Stimulated activated CD8-positive, alpha-beta memory T cell treated with anti-CD3 and anti-CD28 coated beads, Interleukin-15, amount 100 ng/mL, for 24 hours (primary cell): Measurements from ENCODE around the gene IMMP2L.
"Not testable (repeated sequence)": the region's sequence is repeated elsewhere in the genome, so short reads cannot be mapped to it uniquely, and the experiment has no call there.

Experiments
- DNase-seq: peaks from one replicate; pipeline ENCODE4 v3.0.0-alpha.2; 2020; ENCODE audit warnings: low read depth

IMMP2L gene

GRCh38 chr7:111459065-111459756 is 103.1 kb downstream of the IMMP2L start:
- no peak for DNase-seq

- DNase-seq: not testable (repeated sequence)
These were observed 111.6 kb downstream of the IMMP2L start for GRCh38 chr7:111450705-111451104.

DNA sequence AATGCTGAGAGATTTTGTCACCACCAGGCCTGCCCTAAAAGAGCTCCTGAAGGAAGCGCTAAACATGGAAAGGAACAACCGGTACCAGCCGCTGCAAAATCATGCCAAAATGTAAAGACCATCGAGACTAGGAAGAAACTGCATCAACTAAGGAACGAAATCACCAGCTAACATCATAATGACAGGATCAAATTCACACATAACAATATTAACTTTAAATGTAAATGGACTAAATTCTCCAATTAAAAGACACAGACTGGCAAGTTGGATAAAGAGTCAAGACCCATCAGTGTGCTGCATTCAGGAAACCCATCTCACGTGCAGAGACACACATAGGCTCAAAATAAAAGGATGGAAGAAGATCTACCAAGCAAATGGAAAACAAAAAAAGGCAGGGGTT is 114.8 kb downstream of the IMMP2L start:
- not testable (repeated sequence) for DNase-seq

- DNase-seq: no peak
These were observed 122.3 kb downstream of the IMMP2L start for GRCh38 chr7:111439977-111440376.

GRCh38 chr7:111438369-111439289 is 123.7 kb downstream of the IMMP2L start:
- no peak for DNase-seq

DNA sequence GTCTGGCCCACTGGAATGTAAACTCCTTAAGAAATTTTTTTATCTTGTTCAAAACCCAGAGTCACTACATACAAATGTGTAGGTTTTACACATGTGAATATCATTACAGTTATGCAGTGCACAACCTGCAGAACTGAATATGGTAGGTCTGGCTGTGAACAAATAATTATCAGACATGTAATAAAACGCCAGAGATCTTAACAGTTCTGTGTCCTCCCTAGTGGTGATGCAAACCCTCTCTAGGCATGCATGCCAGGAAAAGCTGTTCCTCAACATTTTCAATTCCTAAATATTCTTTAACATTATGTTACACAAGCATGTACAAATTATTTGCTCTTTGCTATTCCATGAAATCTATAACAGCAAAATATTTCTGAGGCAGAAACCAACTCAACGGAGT is 124.6 kb downstream of the IMMP2L start:
- no peak for DNase-seq

DNA sequence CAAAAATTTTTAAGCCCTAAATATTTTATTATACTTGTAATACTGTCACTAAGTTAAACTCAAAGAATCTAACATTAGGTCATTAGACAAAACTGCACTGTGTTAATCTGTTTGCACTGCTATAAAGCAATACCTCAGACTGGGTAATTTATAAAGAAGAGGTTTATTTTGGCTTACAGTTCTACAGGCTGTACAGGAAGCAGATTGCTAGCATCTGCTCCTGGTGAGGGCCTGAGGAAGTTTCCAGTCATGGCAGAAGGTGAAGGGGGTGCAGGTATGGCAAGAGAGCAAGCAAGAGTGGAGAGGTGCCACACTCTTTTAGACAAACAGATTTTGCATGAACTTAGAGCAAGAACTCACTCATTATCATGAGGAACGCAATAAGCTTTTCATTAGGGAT is 125.7 kb downstream of the IMMP2L start:
- DNase-seq: no peak

DNA sequence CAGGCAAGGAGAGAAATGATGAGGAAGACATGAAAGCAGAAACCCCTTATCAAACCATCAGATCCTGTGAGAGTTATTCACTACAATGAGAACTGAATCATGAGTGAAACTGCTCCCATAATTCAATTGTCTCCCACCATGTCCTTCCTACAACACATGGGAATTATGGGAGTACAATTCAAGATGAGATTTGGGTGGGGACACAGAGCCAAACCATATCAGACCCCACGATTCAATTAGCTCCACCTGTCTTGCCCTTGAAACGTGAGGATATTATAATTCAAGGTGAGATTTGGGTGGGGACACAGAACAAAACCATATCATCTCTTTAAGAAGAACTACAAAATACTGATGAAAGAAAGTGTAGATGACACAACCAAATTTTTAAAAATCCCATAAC is 128.9 kb downstream of the IMMP2L start:
- no peak for DNase-seq

GRCh38 chr7:111429781-111430180 is 132.5 kb downstream of the IMMP2L start:
- no peak for DNase-seq

DNA sequence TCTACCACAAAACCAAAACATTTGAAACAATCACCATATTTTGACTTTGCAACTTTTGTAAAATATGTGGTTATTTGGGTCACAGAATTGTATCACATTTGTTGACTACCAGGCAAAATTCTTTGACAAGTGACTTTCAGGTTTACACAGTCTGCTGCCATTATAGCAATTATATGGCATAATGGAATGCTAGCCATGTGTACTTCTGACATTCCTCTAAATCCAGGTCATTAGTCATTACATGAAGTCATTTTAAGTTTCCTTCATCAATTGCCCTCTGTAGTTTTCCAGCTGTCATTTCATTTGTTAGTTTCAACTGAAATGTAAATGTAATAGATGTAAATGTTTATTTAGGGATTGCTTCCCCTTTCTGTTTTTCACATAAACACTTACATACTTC is 137.5 kb downstream of the IMMP2L start:
- no peak for DNase-seq

DNA sequence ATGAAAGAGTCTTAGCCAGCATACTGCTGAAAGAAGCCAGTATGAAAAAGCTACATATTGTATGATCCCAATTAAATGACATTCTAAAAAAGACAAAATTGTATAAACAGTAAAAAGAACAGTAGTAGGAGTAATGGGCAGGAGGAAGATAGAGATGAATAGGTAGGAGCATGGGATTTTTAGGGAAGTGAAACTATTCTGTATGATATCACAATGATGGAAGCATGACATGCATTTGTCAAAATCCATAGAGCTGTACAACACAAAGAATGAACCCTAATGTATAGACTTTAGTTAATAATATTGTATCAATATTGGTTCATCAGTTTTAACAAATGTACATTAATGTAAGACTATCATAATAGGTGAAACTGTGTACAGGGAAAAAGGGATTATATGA is 147.9 kb downstream of the IMMP2L start:
- DNase-seq: no peak

DNA sequence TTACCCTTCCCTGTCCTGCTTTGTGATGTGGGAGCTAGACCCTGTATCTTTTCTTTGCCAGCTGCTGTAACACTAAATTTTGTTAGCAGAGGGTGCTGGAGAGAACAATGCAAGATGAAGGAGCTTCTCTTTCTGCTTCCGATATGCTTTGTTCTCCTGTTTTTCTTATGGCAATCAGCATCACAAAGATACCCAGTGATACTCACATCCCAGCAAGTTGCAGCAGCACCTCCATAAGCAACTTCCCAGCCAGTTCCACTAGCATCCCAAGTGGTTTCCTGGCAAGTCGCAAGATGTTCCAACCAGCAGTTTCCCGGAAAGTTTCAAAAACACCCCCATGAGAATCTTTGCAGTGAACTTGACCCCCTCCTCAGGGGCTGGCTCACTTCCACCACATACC is 148.6 kb downstream of the IMMP2L start:
- no peak for DNase-seq

GRCh38 chr7:111410899-111411298 is 151.4 kb downstream of the IMMP2L start:
- DNase-seq: no peak

DNA sequence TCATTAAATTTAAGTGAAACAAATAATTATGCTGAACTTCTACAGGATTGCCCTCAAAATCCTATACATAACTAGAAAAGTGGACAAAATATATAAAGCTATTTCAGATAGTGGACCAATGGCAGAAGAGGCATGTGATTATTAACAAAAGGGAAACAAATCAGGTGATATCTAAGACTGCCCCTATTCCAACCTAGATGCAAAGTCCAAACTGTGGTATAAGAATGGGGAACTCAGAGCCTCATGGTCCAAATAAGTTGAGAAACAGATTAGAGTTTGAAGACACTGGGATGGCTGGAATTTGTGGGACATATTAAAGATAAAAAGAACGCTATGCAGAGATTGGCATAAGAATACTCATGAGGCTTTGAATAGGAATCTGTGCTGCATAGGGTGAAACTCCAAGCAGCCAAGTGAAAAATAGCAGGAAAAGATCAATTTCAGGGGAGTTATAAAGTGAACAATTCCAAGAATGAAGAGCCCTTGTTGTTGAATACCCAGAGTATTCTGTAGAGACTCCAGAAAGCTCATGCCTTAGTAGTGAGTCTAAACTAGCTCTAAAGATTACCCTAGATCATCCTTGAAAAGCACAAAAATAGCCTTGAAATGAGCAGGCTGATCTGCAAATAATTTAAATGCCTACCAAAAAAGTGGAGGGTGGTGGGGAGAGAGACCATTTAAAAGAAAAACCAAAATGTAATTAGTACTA is 152.4 kb downstream of the IMMP2L start:
- no peak for DNase-seq

GRCh38 chr7:111408724-111409123 is 153.6 kb downstream of the IMMP2L start:
- DNase-seq: no peak

- no peak for DNase-seq
These were observed 155.0 kb downstream of the IMMP2L start for GRCh38 chr7:111407258-111407657.

- no peak for DNase-seq
These were observed 156.7 kb downstream of the IMMP2L start for GRCh38 chr7:111405621-111406020.

GRCh38 chr7:111401516-111401915 is 160.8 kb downstream of the IMMP2L start:
- no peak for DNase-seq

DNA sequence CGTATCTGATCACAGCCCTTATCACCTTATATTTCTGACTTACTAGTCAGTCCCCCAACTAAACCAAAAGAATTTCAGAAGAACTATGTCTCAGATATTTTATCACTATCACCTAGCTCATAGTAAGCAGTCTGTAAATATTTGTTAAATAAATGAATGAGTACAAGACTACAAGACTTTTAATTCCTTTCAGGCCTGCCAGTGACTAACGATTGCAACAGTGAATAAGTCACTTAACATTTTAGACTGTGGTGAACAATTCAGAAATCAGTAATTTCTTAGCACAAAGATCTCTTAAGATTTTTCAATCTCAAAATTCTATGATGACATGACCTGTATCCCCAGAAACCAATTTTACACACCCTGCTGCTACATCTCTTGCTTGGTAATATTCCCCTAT is 162.2 kb downstream of the IMMP2L start:
- no peak for DNase-seq

- DNase-seq: no peak
These were observed 167.4 kb downstream of the IMMP2L start for GRCh38 chr7:111394891-111395290.

DNA sequence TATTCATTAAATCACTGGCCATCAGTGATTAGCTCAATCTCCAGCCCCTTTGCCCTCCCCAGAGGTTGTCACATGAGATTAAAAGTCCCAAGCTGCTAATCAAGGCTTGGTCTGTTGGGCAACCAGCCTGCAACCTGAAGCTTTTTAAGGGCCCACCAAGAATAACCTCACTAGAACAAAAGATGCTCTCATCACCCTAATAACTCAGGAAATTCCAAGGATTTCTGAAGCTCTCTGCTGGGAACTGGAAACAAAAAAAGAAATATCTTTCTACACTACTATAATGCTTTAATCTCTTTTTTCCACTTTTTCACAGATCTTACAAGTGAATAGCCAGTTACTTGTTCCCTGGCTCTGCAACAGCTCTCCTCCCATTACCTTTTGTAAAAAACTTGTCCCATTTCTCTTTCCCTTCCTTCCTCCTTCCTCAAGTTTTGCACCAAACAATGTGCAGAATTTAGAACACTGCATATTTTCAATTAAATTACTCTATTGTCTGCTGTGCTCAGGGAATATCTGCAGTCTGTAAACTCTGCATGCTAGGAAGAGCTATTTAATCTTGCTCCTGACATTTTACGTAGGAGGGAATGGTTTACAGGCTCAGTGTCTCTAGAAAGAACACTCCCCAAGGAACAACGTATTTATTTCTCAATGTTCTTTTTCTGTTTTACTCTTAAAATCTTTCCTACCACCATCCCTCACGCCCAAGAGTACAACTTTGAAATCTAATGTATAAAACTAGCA is 169.1 kb downstream of the IMMP2L start:
- DNase-seq: no peak

DNA sequence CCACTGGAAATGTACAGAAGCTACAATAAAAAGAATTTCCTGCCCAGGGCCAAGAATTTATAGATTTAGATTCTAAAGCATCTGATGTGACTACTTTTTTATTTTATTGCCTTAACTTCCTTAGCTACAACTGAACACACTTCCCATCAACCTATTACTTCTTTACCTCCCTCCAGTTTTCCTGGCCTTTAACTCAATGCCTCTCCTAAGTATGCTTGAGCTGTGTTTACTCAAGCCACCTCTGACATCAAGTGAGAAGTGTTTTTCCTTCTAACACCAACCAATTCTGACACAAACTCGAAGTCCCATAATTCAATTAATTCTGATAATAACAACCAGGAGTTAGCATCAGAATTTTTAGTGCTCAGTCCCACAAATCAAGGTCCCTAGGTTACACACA is 170.0 kb downstream of the IMMP2L start:
- no peak for DNase-seq
